Measurements from ENCODE around the gene AMFR. TPM values are rescaled to one million over a fixed set of nuclear protein-coding genes. Genes with fewer than 3 reads are reported as not detected.

Gene AMFR
- total and polyA plus RNA-seq, 2 of the 8 experiments (the other 6 are each of a cell fraction or from before 2014, with no cell fraction given), result 18.6 to 21.7 TPM

DNA sequence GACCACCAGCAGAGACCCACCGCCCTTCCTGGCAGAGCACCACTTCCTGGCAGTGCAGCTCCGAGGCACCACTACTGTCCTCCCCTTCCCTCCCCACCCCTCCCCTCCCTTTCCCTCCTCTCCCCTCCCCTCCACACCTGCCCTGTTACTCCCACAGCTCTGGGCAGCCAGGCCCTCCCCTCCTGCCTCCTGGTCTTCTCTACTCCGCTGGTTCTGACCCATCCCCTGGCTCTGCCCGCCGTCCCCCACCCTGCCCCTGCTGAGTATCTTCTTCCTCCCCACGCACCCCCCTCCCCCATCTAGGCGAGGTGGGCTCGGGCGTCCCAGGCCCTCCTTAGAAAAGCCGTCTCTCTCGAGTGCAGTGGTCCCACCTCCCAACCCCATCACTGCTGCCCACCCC, 77.7 kb downstream of the AMFR start:
- POLR2A ChIA-PET (ENCODE audit: partially characterized antibody), result interaction anchor here (1.8 kb wide), 1 partner anchor 10 kb away, joined by 5 read pairs; no protein-coding TSS in a partner anchor
- Histone ChIP-seq H3K79me2 (ENCODE audit: control insufficient read depth in 1 of 2, insufficient read depth in 2 of 2, low read length in 2 of 2) (no peaks in the 10 kb centered on the region), H4K5ac (ENCODE audit: insufficient read length, low read depth, low read length) (no peak overlapping the region), H2BK12ac (ENCODE audit: low read depth, low read length) (no peak overlapping the region), H2BK20ac (ENCODE audit: low read length) (no peak overlapping the region), H3K79me1 (ENCODE audit: low read depth, low read length) (no peaks in the 10 kb centered on the region; the same call in 1 of the 2 replicates), H3K4me2 (ENCODE audit: insufficient read depth in 1 of 2, low read depth in 2 of 2, low read length in 2 of 2) (no peak overlapping the region), H3K56ac (replicated peaks; ENCODE audit: insufficient read length, low read depth, low read length) (no peak overlapping the region), H2BK15ac (ENCODE audit: low read length) (no peak overlapping the region), H2BK5ac (ENCODE audit: low read depth, low read length) (no peak overlapping the region), H3K4ac (replicated peaks; ENCODE audit: insufficient read length, low read depth, low read length) (no peak overlapping the region), H3K9ac (replicated peaks in 1 of 4; ENCODE audit: extremely low read depth in 1 of 4, low read depth in 3 of 4, low read length in 3 of 4) (no peak overlapping the region), H4K20me1 (replicated peaks in 1 of 2; ENCODE audit: control insufficient read depth in 1 of 2, insufficient read depth in 2 of 2, low read length in 2 of 2) (peaks cover 0 to 2% of the 10 kb centered on the region in 2 experiments), H2AK5ac (ENCODE audit: low read depth, low read length) (no peak overlapping the region), H3K9me3 (ENCODE audit: insufficient read depth in 2 of 2, low read depth in 1 of 2, low read length in 1 of 2) (no peaks in the 10 kb centered on the region), H4K8ac (ENCODE audit: extremely low read depth, insufficient read depth, low read length) (no peak overlapping the region), H2AFZ (ENCODE audit: low read length) (no peak overlapping the region), H3K14ac (ENCODE audit: insufficient read length) (no peak overlapping the region), H3K4me3 (ENCODE audit: extremely low read depth in 1 of 4, insufficient read depth in 2 of 4, low read depth in 3 of 4, low read length in 4 of 4) (no peak overlapping the region), H3K23ac (ENCODE audit: insufficient read length) (no peak overlapping the region), H3K36me3 (ENCODE audit: control insufficient read depth in 2 of 4, insufficient read depth in 4 of 4, low read length in 3 of 4) (0 out of 8 replicates have a peak, but pooled peaks cover 0 to 2% (median 0%) of the 10 kb centered on the region in 4 experiments), H3K18ac (ENCODE audit: extremely low read depth, low read length) (no peak overlapping the region), H3K27me3 (replicated peaks in 1 of 4; ENCODE audit: control insufficient read depth in 3 of 4, extremely low read depth in 1 of 4, insufficient read depth in 3 of 4, low read length in 3 of 4) (no peaks in the 10 kb centered on the region), H3K27ac (ENCODE audit: low read depth, low read length) (no peak overlapping the region), H3K4me1 (replicated peaks in 1 of 4; ENCODE audit: control insufficient read depth in 3 of 4, insufficient read depth in 4 of 4, low read length in 3 of 4) (0 out of 7 replicates have a peak, but pooled peaks cover 0 to 3% (median 0%) of the 10 kb centered on the region in 4 experiments), H2BK120ac (replicated peaks; ENCODE audit: low read depth, low read length) (no peak overlapping the region), H3K23me2 (ENCODE audit: low read depth, low read length) (no peaks in the 10 kb centered on the region), H4K91ac (replicated peaks; ENCODE audit: insufficient read length, low read length) (no peak overlapping the region)
- DNase-seq (ENCODE audit: low read depth in 1 of 2, low spot score in 2 of 2), result no peak
- WGBS, 2 experiments (ENCODE audit: extremely low coverage in 1 of 2, insufficient coverage in 1 of 2, insufficient read length in 1 of 2, insufficient replicate concordance in 2 of 2, low coverage in 1 of 2, low lambda C conversion rate in 2 of 2, missing lambda C conversion rate in 1 of 2), result 75% methylated on average over 2 of the region's 11 CpGs; no CpG with 5 or more reads in 1 of the 2 experiments
- CTCF ChIA-PET (ENCODE audit: partially characterized antibody), result interaction anchor here (1.1 to 2.4 kb wide), 5 partner anchors 8 to 493 kb away, joined by 3 to 7 read pairs (median 3); no protein-coding TSS in a partner anchor
- TF ChIP-seq NRF1 (IDR thresholded peaks at IDR 0.05; ENCODE audit: low read depth, low read length), result no peak
- no peak for TF ChIP-seq EP300 (IDR thresholded peaks at IDR 0.05; ENCODE audit: borderline replicate concordance in 1 of 2, low read depth in 2 of 2, low read length in 2 of 2)
- no peak for TF ChIP-seq TBP (IDR thresholded peaks at IDR 0.05; ENCODE audit: low read depth, low read length)
- no peak for TF ChIP-seq TAF7 (optimal IDR thresholded peaks at IDR 0.05; ENCODE audit: borderline replicate concordance, low read depth, low read length)
- TF ChIP-seq CHD2 (IDR thresholded peaks at IDR 0.05; ENCODE audit: low read length), result no peak
- no peak for TF ChIP-seq SAP30 (IDR thresholded peaks at IDR 0.05; ENCODE audit: insufficient read depth, insufficient replicate concordance, low read length)
- TF ChIP-seq RNF2 (IDR thresholded peaks at IDR 0.05; ENCODE audit: borderline replicate concordance, low read depth, low read length, missing control alignments, poor library complexity, severe bottlenecking), result no peak
- TF ChIP-seq SRF (IDR thresholded peaks at IDR 0.05; ENCODE audit: low read depth, low read length), result no peak
- no peak for FAIRE-seq
